NT2/D1 (cell line): Measurements from ENCODE around the gene OR4B1.

Experiments used
- DNase-seq: peaks from one replicate; pipeline ENCODE4 v3.0.0-alpha.2; 2011; ENCODE audit warnings: low read depth, low spot score
- H3K27me3 ChIP-seq: 2 replicates; pipeline ENCODE4 v1.6.0; 2011; ENCODE audit warnings: mild to moderate bottlenecking; ENCODE audit not compliant: insufficient read length, insufficient read depth
- H3K36me3 ChIP-seq: 2 replicates; pipeline ENCODE4 v1.6.1; 2011; ENCODE audit warnings: mild to moderate bottlenecking, low read length, mixed read lengths; ENCODE audit not compliant: insufficient read depth, insufficient read length
- H3K4me1 ChIP-seq: 2 replicates; pipeline ENCODE4 v1.5.1; 2011; ENCODE audit not compliant: insufficient read depth, insufficient read length
- H3K4me3 ChIP-seq: 2 replicates; pipeline ENCODE4 v1.5.1; 2011; ENCODE audit warnings: low read depth; ENCODE audit not compliant: insufficient read length
- H3K9ac ChIP-seq: 2 replicates; pipeline ENCODE4 v1.6.0; 2011; ENCODE audit warnings: low read depth; ENCODE audit not compliant: insufficient read length
- H3K9me3 ChIP-seq: 2 replicates; pipeline ENCODE4 v1.5.1; 2011; ENCODE audit warnings: mild to moderate bottlenecking, low read length; ENCODE audit not compliant: insufficient read depth
- SUZ12 ChIP-seq: IDR thresholded peaks from 2 replicates; pipeline ENCODE4 v1.6.1; 2011; ENCODE audit not compliant: insufficient read length, insufficient read depth; ENCODE audit errors: extremely low read depth
- YY1 ChIP-seq: IDR thresholded peaks from 2 replicates; pipeline ENCODE4 v1.6.1; 2011; ENCODE audit not compliant: insufficient read length, insufficient read depth
- ZNF274 ChIP-seq: IDR thresholded peaks from 2 replicates; pipeline ENCODE4 v1.6.1; 2011; ENCODE audit warnings: mild to moderate bottlenecking, low read depth, low read length

Gene OR4B1

GRCh38 chr11:48261600-48261999, 45.0 kb downstream of the OR4B1 start:
- H3K36me3 ChIP-seq: no peaks in the 10 kb centered on the region
- no peak overlapping the region for H3K9ac ChIP-seq
- H3K4me1 ChIP-seq: no peaks in the 10 kb centered on the region
- H3K27me3 ChIP-seq: peaks cover 64% of the 10 kb centered on the region
- no peaks in the 10 kb centered on the region for H3K9me3 ChIP-seq
- H3K4me3 ChIP-seq: no peak overlapping the region
- TF ChIP-seq ZNF274 (no peak), SUZ12 (no peak), YY1 (no peak)
- DNase-seq: no peak

- Histone ChIP-seq H3K9me3 (no peaks in the 10 kb centered on the region), H3K36me3 (no peaks in the 10 kb centered on the region), H3K4me3 (no peak within 1 kb of the TSS), H3K27me3 (peaks cover 63% of the 10 kb centered on the region), H3K9ac (no peak within 1 kb of the TSS), H3K4me1 (no peaks in the 10 kb centered on the region)
- no peak for DNase-seq
- no peak for TF ChIP-seq ZNF274
- no peak for TF ChIP-seq SUZ12
- TF ChIP-seq YY1: no peak
Measured at GRCh38 chr11:48263423-48263911, 46.9 kb downstream of the OR4B1 start, which contains the start of gene OR4X1. Gene OR4X1, plus strand, starts transcription at chr11:48263861. Its CDS starts 0 bp downstream, at chr11:48263861.
